NCI-H446 (cell line): Measurements from ENCODE around the gene EEF1A2.
"Not testable (repeated sequence)": the region's sequence is repeated elsewhere in the genome, so short reads cannot be mapped to it uniquely, and the experiment has no call there.

ENCODE experiments used
- DNase-seq, 2 experiments: peaks; one replicate each; lab custom pipeline; 2025; lab: John Stamatoyannopoulos, UW

Gene EEF1A2

DNA sequence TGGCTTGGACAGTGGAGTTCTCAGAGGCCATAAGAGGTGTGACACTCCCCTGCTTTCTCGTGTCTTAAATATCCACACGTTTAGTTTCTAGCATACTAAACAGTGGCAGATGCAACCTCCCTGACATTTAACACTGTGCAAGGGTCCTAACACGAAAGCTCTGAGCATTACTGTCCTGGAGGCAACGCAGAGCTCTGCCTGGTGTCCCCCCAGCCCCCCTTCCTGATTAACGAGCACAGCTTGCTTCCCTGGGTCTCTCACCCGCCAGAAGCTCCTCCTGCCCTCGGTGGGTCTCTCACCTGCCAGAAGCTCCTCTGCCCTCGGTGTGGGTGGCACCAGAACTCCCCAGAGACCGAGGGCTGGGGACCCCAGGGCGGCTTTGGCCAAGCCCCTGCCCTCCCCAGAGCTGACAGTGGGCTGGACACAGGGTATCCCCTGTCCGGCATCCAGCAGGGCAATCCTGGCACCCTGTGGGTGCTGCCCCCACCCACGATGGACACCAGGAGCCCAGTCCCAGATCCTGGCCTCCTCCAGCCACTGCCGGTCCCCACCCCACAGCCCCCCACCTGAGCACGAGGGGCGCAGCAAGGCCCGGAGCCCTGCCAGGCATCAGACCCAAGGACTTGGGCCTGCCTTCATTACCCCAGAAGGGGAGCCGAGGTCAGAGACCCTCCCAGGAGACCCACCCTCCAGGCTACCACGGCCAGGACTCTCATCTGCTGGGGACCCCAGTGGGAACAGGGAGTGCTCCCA, 14.1 kb downstream of the EEF1A2 start:
- DNase-seq, result no peak

DNA sequence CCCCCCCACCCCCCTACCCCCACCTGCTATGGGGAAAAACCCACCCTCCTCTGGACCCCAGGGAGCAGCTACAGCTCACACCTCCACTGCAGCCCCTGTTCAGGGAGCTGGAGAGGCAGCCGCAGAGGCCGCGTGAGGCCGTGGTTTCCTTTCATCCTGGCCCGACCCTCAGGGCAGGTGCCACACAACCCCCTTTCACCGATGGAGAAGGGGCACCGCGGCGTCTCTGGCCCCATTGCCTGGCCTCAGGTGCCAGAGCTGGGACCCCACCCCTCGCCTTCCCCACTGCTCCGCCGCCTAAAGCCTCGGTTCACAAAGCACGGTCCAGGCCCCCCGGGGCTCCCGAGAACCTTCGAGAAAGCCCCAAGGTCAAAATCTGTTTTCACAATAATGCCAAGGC, 14.6 kb downstream of the EEF1A2 start:
- no peak for DNase-seq

DNA sequence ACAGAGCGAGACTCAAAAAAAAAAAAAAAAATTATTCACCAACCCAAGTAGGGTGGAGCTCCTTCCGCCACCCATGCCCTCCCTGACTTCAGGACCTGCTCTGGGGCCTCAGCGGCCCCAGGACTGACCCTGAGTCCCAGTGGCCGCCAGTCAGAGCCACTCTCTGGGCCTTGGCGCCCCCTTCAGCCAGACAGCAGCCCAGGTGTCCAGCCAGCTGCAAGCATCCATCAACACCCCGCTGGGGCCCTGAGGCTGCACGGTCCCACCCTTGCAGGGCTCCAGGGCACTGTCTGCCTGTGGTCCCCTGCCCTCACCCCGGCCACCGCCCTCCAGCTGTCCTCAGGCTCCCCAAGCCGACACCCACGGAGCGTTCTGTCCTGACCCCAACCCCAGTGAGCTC, 15.0 kb downstream of the EEF1A2 start:
- DNase-seq, result no peak

DNA sequence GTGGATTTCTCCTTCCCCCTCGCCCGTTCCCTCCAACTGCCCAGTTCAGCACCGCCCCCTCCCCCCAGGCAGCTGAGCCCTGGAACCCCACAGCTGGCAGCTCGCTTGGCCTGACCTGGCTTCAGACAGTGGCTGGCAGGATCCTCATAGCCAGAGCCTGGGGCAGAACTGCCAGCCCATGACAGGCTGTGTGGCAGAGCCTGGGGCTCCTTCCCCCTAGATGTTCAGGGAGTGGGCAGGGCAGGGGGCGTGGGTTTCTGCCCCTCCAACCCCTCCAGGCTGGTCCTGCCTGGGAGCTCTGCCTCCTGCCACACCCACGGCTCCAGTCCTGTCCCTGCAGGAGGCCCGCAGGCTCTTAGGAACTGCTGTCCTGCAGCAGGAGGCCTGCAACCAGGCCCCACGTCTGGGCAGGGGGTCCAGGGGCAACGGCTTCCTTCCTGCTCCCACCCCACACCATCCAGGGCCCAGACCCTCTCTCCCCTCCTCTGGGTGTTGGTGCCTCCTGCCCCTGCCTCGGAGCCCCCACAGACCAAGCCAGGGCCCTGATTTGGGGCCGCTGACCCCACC, 16.8 kb downstream of the EEF1A2 start:
- no peak for DNase-seq

DNA sequence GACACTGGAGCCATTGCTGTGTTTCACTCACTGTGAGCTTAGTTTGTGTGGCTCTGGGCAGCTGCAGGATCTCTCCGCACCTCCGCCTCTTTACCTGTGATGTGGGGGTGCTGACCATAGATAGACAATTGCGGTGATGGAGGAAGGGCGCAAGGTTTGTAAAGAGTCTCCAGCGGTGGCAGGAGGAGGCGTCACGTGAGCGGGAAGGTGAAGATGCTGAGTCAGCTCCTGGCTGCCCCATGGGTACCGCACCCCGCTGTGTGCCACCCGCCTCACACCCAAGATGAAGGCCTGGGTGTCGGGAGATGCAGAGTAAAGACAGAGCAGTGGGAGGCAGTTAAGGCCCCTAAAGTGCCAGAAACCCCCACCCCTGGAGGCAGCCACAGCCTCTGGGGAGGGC, 17.4 kb downstream of the EEF1A2 start:
- DNase-seq, result no peak

DNA sequence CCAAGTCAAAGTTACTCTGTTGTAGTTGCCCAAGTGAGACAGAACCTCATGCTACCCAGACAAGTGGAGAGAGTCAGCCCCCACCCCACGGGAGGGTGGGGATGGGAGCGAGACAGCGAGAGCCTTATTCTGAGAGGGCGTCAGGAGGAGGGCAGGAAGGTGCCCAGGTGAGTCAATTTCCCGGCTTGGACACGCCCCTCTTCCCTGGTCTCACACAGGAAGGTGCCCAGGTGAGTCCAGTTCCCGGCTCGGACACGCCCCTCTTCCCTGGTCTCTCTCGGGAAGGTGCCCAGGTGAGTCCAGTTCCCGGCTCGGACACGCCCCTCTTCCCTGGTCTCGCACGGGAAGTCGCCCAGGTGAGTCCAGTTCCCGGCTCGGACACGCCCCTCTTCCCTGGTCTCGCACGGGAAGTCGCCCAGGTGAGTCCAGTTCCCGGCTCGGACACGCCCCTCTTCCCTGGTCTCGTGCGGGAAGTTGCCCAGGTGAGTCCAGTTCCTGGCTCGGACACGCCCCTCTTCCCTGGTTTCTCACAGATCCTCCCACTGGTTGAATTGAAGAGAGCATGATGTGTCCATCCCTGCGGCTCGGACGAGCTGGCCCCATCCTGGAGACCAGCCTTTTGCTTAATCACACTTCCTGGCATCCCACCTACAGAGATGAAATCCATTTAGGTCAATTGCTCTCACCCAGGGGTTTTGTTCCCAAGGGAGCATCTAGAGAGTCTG, 19.0 kb downstream of the EEF1A2 start:
- not testable (repeated sequence) for DNase-seq

DNA sequence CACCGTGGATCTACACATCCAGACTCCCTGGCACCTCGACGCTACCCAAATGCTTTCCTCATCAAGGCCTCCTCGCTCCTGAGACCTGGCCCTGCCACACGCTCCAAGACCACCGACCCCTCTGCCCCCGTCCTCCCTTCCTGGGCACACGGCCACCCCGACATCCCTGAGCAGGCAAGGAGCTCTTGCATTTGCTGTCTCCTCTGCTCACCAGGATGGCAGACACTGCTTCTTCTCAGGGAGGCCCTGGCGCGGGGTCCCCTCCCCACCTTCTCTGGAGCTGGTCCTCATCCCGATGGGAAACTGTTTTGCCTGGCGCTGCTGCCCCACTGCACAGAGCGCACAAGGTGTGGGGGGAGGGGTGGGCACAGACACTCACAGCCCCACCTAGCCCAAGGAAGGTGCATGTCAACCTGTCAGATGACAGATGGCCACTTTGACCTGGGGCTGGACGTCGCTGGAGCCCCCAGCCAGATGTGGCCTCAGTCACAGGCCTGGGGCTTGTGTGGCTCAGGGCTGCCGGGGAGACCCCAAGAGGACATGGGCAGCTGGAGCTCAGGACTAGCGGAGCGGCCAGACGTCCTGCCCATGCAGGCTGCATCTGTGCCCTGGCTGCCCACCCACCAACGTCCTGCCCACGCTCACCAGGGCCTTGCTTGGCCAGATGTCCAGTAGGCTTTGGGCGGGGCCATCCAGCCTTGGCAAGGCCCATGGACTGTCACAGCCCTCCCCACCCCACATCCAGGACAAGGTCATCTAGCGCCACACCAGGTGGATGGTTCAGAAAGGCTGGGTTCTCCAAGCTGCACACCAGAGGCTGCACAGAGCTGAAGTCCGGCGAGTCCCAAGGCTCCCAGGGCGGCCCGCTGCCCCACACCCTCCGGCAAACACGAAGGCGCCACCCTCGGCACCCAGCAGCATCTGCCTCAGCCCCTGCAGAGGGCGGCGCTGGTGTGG, 20.3 kb downstream of the EEF1A2 start:
- no peak for DNase-seq

DNA sequence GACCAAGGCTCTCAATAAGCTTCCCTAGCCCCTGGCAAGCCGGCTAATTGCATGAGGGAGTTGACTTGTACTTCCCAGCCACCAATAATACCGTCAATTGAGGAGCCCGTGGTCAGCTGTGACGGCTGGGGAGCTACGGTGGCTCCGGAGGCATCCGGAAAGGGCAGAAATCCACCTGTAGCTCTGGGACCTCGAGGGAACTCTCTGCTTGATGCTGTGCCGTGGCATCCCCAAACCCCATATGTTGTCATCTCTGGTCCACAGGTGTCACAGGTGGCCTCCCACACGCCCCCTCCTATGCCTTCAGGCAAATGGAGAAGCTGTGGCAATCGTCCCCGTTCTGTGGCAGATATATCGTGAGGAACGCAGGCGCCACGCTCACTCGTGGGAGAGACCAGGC, 20.9 kb downstream of the EEF1A2 start:
- DNase-seq, result no peak

DNA sequence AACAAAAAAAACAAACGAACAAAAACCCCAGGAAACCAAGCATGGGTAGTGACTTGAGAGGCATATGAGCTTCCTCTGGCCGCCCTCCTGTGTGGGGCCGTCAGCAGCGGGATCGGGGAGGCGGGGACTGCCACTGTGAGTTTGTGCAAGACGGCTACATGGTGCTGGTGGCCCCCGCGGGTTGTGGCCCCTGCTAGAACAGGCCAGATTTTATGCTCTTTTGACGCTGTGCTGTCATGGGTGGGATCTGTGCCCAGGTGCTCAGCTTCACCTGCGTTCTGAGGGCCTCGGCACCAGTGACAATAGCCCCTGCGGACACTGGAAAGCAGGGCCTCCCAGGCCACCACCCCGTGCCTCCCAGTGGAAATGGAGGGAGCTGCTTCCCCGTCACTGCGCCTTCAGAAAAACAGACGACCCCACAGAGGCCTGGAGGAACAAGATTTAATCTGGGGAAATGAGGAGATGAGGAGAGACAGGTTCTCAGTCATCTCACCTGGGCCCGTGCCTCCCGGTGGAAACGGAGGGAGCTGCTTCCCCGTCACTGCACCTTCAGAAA, 21.7 kb downstream of the EEF1A2 start:
- DNase-seq, result no peak

DNA sequence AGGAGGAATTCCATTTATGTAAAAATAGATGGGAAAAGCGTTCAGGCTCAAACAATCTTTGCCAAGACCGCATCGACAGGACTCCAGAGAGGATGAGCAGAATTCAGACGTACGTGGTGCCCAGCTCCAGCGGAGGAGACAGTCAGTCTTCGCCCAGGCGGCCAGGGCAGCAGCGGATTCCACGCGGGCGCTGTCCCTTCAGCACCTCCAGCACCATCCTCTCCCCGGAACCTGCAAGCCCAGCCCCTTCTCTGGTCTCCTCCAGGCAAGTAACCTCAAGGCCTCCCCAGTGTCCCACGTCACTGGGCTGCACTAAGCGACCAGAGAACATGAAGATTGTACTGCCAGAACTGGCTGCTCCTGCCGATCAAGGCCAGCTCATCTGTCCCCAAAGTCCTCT, 23.7 kb downstream of the EEF1A2 start:
- DNase-seq, result no peak

DNA sequence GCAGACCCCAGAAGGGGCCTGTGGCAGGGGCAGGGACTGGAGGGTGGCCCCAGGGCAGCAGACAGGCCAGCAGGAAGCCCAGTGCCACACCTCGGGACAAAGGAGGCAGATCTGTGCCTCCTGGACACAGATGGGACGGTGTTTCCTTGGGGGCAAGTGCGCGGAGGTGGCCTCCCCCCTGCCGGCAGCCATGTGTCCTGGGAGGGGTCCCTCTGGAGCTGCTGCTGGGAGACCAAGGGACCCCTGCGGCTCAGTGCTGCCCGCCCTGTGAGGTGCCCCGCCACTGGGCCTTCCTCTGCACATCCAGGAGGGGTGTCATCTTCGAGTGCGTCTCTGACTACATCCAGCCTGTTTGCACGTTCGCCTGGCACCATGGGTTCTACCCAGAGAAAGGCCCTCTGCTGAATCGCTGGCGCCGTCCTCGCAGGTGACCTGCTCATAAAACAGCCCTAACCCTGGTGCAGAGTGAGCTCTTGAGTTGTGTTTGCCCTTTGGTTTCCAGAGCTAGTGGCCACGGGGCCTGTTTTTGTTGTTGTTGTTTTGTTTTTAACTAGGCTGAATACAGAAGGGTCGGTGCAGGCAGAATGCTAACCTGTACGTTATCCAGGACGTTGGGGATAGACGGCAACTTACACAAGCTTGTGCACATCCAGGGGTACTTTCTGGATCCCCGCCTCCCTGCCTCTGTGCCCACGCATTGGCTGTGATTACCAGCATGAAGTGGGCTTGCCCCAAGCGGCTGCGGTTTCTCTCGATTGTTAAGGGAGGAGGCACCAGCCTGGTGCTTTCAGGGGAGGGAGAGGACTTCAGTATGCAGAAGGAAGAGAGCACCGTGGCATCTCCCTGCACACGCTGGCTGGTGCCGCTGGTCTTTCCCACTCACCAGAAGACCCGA, 25.1 kb downstream of the EEF1A2 start:
- no peak for DNase-seq

DNA sequence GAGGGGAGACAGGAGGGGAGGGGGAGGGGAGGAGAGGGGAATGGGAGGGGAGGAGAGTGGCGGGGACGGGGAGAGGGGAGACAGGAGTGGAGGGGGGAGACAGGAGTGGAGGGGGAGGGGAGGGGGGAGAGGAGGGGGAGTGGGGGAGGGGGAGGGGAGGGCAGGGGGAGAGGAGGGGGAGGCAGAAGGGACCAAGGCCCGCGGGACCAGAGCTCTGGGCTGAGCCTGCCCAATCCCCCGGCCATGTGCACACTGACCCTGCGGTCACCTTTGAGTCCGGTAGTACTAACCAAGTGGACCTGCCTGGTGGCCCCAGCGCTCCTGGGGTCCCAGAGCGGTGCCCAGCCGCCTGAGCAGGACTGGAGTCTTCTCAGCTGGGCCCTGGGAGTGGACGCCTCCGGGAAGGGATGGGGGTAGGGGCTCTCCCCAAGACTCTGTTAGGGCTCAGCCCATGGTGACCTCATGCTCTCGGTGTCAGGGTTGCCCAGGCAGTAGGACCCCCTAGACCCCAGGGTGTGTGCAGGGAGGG, 26.0 kb downstream of the EEF1A2 start:
- no peak for DNase-seq

DNA sequence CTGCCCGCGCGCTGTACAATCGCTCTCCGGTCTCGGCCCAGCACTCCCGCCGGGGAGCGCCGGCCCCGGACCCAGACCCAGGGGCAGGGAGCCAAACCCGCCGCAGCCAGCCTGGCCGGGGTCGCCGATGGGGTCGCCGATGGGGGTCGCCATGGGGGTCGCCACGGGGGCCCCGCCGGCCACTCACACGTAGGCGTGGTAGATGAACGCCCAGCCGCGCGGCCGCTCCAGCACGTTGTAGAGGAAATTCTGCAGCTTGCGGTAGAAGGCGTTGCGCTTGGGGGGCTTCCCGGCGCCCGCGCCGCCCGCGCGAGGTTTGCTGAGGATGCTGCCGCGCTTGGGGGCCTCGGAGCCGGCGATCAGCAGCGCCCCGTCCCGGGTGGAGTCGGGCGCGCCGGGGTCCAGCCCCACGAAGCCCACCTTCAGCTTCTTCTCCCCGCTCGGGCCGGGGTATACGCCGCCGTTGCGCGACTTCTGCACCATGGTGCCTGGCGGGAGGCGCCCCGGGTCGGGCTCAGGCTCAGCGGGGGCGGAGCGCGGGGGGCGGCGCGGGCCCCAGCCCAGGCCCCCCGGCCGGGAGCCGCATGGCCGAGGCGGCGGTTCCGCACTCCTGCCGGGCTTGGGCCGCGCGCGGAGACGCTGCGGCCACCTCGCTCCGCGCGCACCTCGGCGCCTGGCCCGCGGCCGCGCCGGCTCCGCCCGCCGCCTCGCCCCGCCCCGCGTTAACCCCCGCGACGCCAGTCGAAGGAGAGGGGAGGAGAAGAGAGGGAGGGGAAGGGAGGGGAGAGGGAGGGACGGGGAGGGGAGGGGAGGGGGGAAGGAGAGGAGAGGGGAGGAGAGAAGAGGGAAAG, 26.7 kb downstream of the EEF1A2 start, which contains the start of gene KCNQ2:
Gene KCNQ2, minus strand, starts transcription at position 675 of the 851 bp plus-strand sequence. Its CDS starts 192 bp downstream, at position 483.
- peak; percentile 50 to 75 for DNase-seq

DNA sequence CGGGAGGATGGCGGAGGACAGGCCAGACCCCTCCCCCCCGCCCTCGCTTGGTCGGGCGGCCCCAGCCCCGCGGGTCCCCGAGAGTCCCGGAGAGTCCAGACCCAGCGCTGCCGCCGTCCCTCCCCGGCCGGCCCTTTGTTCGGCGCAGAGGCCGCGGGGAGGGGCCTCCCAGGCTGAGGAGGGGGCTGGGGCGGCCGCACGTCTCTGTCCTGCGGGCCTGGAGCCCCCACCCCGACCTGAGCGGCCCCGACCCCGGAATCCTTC, 27.2 kb downstream of the EEF1A2 start:
- no peak for DNase-seq

DNA sequence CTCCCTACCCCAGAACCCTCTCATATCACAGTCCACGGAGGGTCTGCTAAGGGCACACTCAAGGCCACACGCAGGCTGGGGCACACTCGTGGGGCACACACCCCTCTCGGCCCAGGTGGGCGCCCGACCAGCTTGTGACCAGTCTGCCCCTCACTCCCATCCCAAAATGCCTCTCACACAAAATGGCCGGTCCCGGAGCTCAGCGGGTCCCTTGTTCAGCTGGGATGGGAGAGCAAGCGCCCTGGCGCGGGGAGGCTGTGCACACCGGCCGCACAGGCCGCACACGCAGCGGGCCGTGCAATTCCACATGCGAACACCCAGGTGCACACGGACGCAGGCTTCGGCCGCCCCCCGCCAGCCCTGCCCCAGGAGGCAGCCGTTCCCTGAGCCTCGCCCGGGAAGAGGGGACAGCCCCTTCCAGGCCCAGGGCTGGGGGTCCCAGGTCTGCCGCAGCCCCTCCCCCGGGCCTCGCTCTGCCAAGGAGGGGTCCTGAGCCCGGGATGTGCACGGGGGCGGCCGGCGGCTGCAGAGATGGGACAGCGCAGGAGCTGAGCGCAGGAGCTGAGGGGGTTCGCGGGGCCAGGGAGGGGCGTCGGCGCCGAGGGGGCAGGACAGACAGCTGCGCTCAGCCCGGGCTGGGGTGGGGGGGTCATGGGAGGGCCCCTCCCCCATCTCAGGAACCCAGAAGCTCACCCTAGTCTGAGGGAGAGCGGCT, 27.7 kb downstream of the EEF1A2 start:
- DNase-seq, result peak in 1 of 2 experiments; percentile 51

DNA sequence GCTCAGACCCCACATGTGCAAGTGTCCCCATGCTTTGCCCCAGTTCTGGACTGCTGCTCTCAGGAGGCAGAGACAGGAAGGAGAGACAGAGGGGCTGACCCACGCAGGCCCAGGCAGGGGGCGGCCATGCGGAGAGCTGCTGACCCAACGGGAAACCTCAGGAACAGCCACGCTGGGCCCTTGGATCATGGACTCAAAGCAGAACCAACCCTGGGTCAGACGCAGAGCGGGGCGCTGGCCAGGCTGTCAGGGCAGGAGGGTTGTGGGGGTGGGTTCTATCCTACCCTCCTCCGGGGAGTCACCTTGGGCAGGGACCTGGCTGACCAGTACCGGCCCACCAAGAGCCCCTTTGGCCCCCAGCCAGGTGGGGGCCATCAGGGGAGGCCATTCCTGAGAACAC, 28.5 kb downstream of the EEF1A2 start:
- DNase-seq, result no peak

DNA sequence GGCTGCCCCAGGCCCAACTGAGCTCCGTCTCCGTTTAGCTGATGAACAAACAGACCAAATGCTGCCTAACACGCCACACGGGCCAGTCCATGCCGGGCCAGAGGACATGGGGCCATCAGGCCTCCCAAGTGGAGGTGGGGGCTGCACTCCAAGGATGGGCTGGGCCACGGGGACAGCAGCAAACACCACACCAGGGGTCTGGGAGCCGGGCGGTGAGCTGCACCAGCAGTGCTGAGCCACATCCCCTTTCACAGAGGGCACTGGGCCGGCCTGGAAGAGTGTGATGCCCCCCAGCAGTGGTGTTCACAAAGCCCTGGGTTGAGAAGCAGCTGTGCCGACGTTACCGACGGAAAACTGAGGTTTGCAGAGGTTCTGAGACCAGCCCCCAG, 29.2 kb downstream of the EEF1A2 start:
- DNase-seq, result no peak

DNA sequence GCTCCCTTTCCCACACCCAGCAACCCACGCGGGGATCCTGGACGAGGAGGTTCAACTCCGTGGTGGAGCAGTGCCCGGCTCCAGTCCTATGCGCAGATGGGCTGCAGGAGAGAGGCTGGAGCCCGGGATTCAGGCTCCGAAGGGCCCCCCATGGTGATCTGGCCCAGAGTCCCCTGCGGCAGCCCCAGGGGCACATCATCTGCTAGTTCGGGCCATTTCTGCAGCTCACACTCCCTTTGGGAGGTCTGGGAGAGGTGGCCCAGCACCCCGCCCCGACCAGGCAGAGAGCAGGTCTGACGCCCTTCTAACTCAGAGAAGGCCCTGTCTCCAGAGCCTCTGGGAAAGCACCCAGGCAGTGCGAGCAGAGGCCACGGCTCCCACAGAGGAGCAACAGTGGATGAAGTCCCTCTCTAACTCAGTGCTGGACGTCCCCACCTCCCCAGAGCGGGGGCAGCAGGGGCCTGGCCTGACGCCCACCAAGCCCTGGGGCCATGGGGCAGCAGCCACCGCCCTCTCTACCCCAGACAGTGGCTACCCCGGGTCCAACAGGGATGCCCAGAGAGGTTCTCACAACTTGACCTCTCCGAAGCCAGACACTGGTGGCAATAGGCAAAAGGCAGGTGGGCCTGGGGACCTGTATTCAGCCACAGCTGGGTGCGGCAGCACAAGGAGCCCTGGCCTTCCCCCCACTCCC, 29.7 kb downstream of the EEF1A2 start:
- DNase-seq, result peak; percentile 24 to 79
